GM19193 (cell line): Measurements from ENCODE around the gene CCDC188.

Experiments
- POLR2A ChIP-seq: IDR thresholded peaks from 4 replicates; pipeline ENCODE4 v1.6.1; 2011; ENCODE audit not compliant: insufficient read depth, insufficient read length; ENCODE audit errors: extremely low read depth

Gene CCDC188

GRCh38 chr22:20128902-20129746 lies 21.7 kb downstream of the CCDC188 start:
- no peak for TF ChIP-seq POLR2A

- no peak for TF ChIP-seq POLR2A
Measured at GRCh38 chr22:20128619-20128901, 22.3 kb downstream of the CCDC188 start.

DNA sequence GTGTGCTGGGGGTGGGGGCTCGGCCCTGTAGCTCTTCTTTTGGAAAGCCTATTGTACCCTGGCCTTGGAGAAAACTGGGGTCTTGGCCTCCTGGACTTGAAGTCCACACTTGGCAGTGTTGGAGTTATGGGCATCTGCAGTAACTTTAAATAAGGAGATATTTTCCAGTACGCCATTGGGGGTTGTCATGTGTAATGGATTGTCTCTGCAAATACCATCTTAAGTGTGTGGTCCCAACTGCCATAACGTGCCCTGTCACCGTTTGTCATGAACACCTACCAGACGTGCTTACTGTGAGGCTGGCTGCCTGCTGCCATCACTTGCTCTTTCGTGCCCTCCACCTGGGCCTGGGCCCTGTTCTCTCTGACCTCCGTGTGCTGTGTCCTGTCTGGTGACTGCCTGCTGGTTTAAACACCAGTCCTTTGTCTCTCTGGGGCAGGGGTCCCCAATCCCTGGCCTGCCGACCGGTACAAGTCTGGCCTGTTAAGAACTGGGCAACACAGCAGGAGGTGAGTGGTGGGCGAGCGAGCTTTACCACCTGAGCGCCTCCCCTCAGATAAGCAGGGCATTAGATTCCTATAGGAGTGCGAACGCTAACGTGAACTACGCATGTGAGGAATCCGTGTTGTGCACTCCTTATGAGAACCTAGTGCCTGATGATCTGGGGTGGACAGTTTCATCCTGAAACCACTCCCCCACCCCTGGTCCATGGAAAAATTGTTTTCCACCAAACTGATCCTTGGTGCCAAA lies 22.8 kb downstream of the CCDC188 start:
- no peak for TF ChIP-seq POLR2A

GRCh38 chr22:20127318-20127868 lies 23.5 kb downstream of the CCDC188 start:
- peak; percentile 16 for TF ChIP-seq POLR2A

DNA sequence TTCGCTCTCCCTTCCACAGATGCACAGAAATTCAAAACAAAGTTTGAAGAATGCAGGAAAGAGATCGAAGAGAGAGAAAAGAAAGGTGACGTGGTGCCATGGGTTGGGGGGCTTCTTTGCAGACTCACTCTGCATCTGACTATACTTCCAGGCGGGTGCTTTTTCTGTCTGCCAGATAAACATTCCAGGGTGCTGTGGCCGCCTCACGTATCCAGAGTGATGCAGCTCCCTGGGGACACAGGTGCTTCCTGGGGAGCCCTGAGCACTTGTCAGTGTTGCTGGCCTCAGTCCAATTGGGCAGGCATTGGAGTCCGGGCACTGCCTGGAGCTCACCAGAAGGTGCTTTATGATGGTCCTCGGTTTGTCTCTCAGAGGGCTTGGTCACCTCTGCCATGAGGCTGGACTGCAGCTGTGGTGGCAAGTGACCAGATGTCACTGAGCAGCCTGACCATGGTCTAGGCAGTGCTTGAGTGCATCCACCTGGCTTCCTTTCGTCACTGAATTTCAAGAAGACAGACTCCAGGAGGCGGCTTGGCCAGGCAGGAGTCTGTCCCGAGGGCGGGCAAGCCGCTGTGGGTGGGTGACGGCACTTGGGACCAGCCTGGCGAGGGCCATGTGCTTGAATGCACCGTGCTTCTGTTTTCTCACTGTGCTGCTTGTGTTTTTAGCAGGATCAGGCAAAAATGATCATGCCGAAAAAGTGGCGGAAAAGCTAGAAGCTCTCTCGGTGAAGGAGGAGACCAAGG lies 24.4 kb downstream of the CCDC188 start:
- TF ChIP-seq POLR2A, result no peak

DNA sequence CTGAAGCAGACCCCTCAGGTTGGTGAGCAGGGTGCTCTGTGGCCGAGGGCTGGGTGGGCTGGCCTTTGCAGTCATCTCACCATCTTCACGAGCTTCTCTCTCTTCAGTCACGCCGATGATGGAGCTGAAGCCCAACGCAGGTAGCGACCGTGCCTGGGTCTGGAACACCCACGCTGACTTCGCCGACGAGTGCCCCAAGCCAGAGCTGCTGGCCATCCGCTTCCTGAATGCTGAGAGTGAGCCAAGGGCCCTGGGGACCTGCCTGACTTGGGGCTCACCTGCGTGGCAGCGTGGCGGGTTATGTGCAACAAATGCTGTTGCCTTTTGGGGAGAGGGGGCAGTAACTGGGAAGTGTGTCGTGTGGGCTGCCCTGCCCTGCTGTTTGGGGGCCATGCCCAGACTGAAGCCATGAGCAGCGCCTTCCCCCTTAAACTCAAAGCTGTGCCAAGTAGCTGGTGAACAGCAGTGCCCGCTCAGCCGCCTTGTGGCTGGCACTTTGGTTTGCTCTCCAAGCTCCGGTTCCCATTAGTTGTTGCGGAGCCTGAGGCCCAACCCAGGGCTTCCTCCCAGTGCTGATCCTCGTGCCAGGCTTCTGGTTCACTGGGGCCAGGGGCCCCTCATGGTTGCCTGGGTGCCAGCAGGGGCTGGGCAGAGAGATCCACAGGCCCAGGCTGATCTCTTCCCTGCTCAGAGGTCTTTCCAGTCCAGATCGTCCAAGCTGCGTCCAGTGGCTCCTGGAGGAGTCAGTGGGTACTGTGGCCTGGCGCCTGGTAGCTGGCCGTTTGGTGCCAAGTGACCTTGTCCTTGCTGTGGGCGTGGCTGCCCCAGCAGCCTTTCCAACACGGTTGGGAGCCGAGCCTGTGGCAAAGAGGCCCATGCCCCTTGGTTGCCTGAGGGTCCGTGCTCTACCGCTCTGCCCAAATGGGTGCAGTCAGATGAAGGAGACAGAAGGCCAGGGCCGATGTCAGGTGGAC lies 25.4 kb downstream of the CCDC188 start:
- TF ChIP-seq POLR2A, result no peak

DNA sequence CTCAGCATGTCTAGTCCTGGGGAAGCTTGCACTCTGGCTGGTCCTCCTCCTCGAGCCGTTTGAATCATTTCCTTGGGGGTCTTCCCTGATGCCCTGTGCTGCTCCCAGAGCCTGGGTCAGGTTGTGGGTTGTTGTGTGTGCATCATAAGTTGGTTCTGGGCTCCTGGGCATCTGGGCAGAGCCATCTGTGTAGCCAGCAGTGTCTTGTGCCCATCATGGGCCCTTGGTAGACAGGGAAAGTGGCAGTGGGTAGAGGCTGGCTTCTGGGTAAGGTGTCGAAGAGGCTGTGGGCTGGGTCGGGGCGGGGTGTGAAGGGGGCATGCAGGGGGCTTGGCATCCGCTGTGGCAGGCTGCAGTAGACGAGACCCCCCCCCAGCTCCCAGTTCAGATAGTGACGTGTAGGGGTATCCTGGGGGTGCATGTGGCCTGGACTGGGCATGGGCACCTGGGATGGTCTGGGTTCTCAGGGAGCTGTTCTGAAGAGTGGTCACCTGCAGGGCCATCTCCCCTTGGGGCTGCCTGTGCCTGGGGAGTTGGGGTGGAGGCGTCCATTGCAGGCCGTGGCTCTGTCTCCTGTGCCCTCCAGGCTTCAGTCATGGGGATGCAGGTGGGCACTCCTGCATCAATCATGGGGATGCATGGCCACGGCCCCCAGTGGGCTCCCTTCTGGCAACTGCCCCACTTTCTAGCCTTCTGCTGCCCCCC lies 26.6 kb downstream of the CCDC188 start:
- peak; percentile 18 for TF ChIP-seq POLR2A

DNA sequence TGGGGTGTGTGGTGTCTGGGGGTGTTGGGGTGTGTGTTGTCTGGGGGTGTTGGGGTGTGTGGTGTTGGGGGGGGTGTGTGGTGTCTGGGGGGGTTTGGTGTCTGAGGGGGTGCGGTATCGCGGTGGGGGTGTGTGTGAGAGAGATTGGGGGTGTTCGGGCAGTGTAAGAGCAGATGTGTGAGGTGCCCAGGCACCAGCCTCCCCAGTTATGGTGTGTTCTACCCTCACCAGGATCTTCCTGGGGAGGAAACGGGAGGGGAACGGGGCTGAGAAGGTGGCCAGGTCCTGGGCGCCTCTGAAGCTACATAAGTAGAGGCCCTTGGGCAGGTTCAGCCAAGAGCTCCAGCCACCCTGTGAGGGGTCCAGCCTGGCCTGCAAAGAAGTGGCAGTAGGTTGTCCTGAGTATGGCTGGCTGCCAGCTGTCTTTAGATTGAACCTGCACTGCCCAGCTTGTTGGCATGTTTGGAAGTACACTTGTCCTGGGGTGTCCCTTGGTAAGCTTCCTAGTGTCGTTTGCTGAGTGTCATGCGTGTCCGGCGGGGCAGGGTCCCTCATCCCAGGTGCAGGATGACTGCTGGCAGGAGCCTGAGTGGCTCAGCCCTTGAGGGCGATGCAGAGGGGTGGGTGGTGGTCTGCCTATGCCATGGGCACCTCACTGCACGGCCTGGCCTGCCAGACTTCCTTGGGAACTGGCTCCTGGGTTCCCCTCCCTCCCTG lies 27.3 kb downstream of the CCDC188 start:
- TF ChIP-seq POLR2A, result no peak

GRCh38 chr22:20121856-20122415 lies 28.9 kb downstream of the CCDC188 start:
- TF ChIP-seq POLR2A, result no peak

GRCh38 chr22:20118300-20119020 lies 32.4 kb downstream of the CCDC188 start:
- TF ChIP-seq POLR2A, result no peak

GRCh38 chr22:20117633-20118299 lies 33.1 kb downstream of the CCDC188 start:
- no peak for TF ChIP-seq POLR2A
